SK-N-SH treated with all-trans-retinoic acid at 6 μM for 48 hours (cell line): ENCODE data around the gene ZNRF4.

ENCODE experiments used
- ATAC-seq: fragments of 200-7000 bp; cut with Tn5 transposase; 3 replicates; pipeline ENCODE4 v1.9.1; 2020; ENCODE audit warnings: mild to moderate bottlenecking, moderate library complexity
- ARNTL ChIP-seq: fragments of 450-650 bp; formaldehyde crosslinking; IDR thresholded peaks from 2 replicates; pipeline ENCODE4 v1.5.0; 2020; ENCODE audit warnings: low read depth, mild to moderate bottlenecking, moderate library complexity, borderline replicate concordance
- BACH2 ChIP-seq: fragments of 250-450 bp; sonication (Bioruptor Pico); IDR thresholded peaks from 2 replicates; pipeline ENCODE4 v1.9.0; 2021; ENCODE audit warnings: mild to moderate bottlenecking, borderline replicate concordance
- CREB5 ChIP-seq: fragments of 250-450 bp; sonication (Bioruptor Pico); IDR thresholded peaks from 2 replicates; pipeline ENCODE4 v1.5.1; 2020; ENCODE audit warnings: low read depth, mild to moderate bottlenecking, moderate library complexity
- CSDC2 ChIP-seq: fragments of 250-450 bp; sonication (Bioruptor Pico); IDR thresholded peaks from 2 replicates; pipeline ENCODE4 v1.5.0; 2020; ENCODE audit warnings: mild to moderate bottlenecking, moderate library complexity
- CSRNP3 ChIP-seq: fragments of 250-450 bp; sonication (Bioruptor Pico); IDR thresholded peaks from 2 replicates; pipeline ENCODE4 v1.5.1; 2021; ENCODE audit warnings: mild to moderate bottlenecking, moderate library complexity
- ESRRG ChIP-seq: fragments of 250-450 bp; sonication (Bioruptor Pico); IDR thresholded peaks from 2 replicates; pipeline ENCODE4 v1.6.1; 2021; ENCODE audit warnings: mild to moderate bottlenecking
- GLIS3 ChIP-seq: fragments of 250-450 bp; sonication (Bioruptor Pico); IDR thresholded peaks from 2 replicates; pipeline ENCODE4 v1.5.0; 2020; ENCODE audit warnings: mild to moderate bottlenecking, moderate library complexity
- ISL1 ChIP-seq: fragments of 250-450 bp; sonication (Bioruptor Pico); IDR thresholded peaks from 2 replicates; pipeline ENCODE4 v2.1.2; 2022; ENCODE audit warnings: mild to moderate bottlenecking, moderate library complexity
- OSR1 ChIP-seq: fragments of 250-450 bp; sonication (Bioruptor Pico); IDR thresholded peaks from 2 replicates; pipeline ENCODE4 v1.8.0; 2022; ENCODE audit warnings: moderate library complexity, mild to moderate bottlenecking, inconsistent platforms
- PATZ1 ChIP-seq: fragments of 250-450 bp; sonication (Bioruptor Pico); IDR thresholded peaks from 2 replicates; pipeline ENCODE4 v1.8.0; 2020; ENCODE audit warnings: mild to moderate bottlenecking, moderate library complexity, borderline replicate concordance
- POU6F1 ChIP-seq: fragments of 250-450 bp; sonication (Bioruptor Pico); IDR thresholded peaks from 2 replicates; pipeline ENCODE4 v1.8.0; 2021; ENCODE audit warnings: low read depth, mild to moderate bottlenecking, moderate library complexity, borderline replicate concordance
- PPARA ChIP-seq: fragments of 250-450 bp; sonication (Bioruptor Pico); IDR thresholded peaks from 2 replicates; pipeline ENCODE4 v1.5.0; 2020; ENCODE audit warnings: mild to moderate bottlenecking, borderline replicate concordance
- RARB ChIP-seq: fragments of 250-450 bp; sonication (Bioruptor Pico); IDR thresholded peaks from 2 replicates; pipeline ENCODE4 v1.8.0; 2021; ENCODE audit warnings: mild to moderate bottlenecking, moderate library complexity
- SNAI2 ChIP-seq: fragments of 250-450 bp; sonication (Bioruptor Pico); IDR thresholded peaks from 2 replicates; pipeline ENCODE4 v1.5.0; 2020; ENCODE audit warnings: mild to moderate bottlenecking, moderate library complexity
- TCF4 ChIP-seq: fragments of 250-450 bp; sonication (Bioruptor Pico); IDR thresholded peaks from 2 replicates; pipeline ENCODE4 v1.8.0; 2021; ENCODE audit warnings: mild to moderate bottlenecking, moderate library complexity, borderline replicate concordance
- TOX ChIP-seq: fragments of 250-450 bp; sonication (Bioruptor Pico); IDR thresholded peaks from 2 replicates; pipeline ENCODE4 v1.8.0; 2021; ENCODE audit warnings: mild to moderate bottlenecking, moderate library complexity, borderline replicate concordance
- ZC3H10 ChIP-seq: fragments of 250-450 bp; sonication (Bioruptor Pico); IDR thresholded peaks from 2 replicates; pipeline ENCODE4 v1.5.1; 2021; ENCODE audit warnings: mild to moderate bottlenecking, moderate library complexity
- ZFP3 ChIP-seq: fragments of 250-450 bp; sonication (Bioruptor Pico); IDR thresholded peaks from 2 replicates; pipeline ENCODE4 v1.5.0; 2020; ENCODE audit warnings: mild to moderate bottlenecking, moderate library complexity
- ZFP30 ChIP-seq: fragments of 450-650 bp; formaldehyde crosslinking; IDR thresholded peaks from 2 replicates; pipeline ENCODE4 v1.5.0; 2022; ENCODE audit warnings: mild to moderate bottlenecking, moderate library complexity
- ZNF565 ChIP-seq: fragments of 450-650 bp; formaldehyde crosslinking; conservative IDR thresholded peaks from 2 replicates; pipeline ENCODE4 v1.5.0; 2020; ENCODE audit warnings: low read depth, mild to moderate bottlenecking, moderate library complexity
- ZNF70 ChIP-seq: fragments of 450-650 bp; formaldehyde crosslinking; IDR thresholded peaks from 2 replicates; pipeline ENCODE4 v1.5.0; 2020; ENCODE audit warnings: mild to moderate bottlenecking, moderate library complexity
- ZNF8 ChIP-seq: fragments of 450-650 bp; formaldehyde crosslinking; IDR thresholded peaks from 2 replicates; pipeline ENCODE4 v1.5.0; 2020; ENCODE audit warnings: mild to moderate bottlenecking, moderate library complexity

The ZNRF4 gene

GRCh38 chr19:5423567-5424125 lies 31.6 kb upstream of the ZNRF4 start:
- no peak for ATAC-seq
- no peak for TF ChIP-seq ARNTL (CRISPR knock-in tag)
- no peak for TF ChIP-seq ZNF565
- no peak for TF ChIP-seq ZNF8 (CRISPR knock-in tag)
- TF ChIP-seq POU6F1 (CRISPR knock-in tag), result no peak
- TF ChIP-seq BACH2, result no peak
- TF ChIP-seq RARB (CRISPR knock-in tag), result no peak
- TF ChIP-seq CSDC2 (CRISPR knock-in tag), result no peak
- no peak for TF ChIP-seq PATZ1 (CRISPR knock-in tag)
- TF ChIP-seq CSRNP3 (CRISPR knock-in tag), result no peak
- TF ChIP-seq PPARA (CRISPR knock-in tag), result no peak
- no peak for TF ChIP-seq ZFP3 (CRISPR knock-in tag)
- TF ChIP-seq CREB5, result no peak
- no peak for TF ChIP-seq OSR1 (CRISPR knock-in tag)
- no peak for TF ChIP-seq ESRRG (CRISPR knock-in tag)
- TF ChIP-seq ZNF70 (CRISPR knock-in tag), result no peak
- no peak for TF ChIP-seq TOX (CRISPR knock-in tag)
- no peak for TF ChIP-seq TCF4

GRCh38 chr19:5424192-5424973 lies 30.8 kb upstream of the ZNRF4 start:
- TF ChIP-seq RARB (CRISPR knock-in tag) (no peak), ZC3H10 (CRISPR knock-in tag) (no peak), BACH2 (no peak), OSR1 (CRISPR knock-in tag) (no peak)
- ATAC-seq, result no peak

GRCh38 chr19:5425260-5425659 lies 30.0 kb upstream of the ZNRF4 start:
- no peak for TF ChIP-seq CSRNP3 (CRISPR knock-in tag)
- TF ChIP-seq GLIS3 (CRISPR knock-in tag), result no peak
- no peak for TF ChIP-seq PPARA (CRISPR knock-in tag)
- TF ChIP-seq ZNF565, result no peak
- TF ChIP-seq ZC3H10 (CRISPR knock-in tag), result no peak
- no peak for TF ChIP-seq ARNTL (CRISPR knock-in tag)
- TF ChIP-seq TCF4, result no peak
- TF ChIP-seq CSDC2 (CRISPR knock-in tag), result no peak
- TF ChIP-seq ESRRG (CRISPR knock-in tag), result no peak
- no peak for TF ChIP-seq ISL1 (CRISPR knock-in tag)
- TF ChIP-seq ZFP30 (CRISPR knock-in tag), result no peak
- TF ChIP-seq SNAI2 (CRISPR knock-in tag), result no peak
- no peak for TF ChIP-seq PATZ1 (CRISPR knock-in tag)
- TF ChIP-seq, all 23 proteins: peak for 0
- ATAC-seq, result no peak
